GM21619 (cell line): Measurements from ENCODE around the gene HEXIM2.
"Not testable (repeated sequence)": the region's sequence is repeated elsewhere in the genome, so short reads cannot be mapped to it uniquely, and the experiment has no call there.

ENCODE experiments used
- ATAC-seq: cut with Tn5 transposase; IDR thresholded peaks from one replicate; pipeline ENCODE4 v1.9.1; 2021; ENCODE audit not compliant: unreplicated experiment

Gene HEXIM2

DNA sequence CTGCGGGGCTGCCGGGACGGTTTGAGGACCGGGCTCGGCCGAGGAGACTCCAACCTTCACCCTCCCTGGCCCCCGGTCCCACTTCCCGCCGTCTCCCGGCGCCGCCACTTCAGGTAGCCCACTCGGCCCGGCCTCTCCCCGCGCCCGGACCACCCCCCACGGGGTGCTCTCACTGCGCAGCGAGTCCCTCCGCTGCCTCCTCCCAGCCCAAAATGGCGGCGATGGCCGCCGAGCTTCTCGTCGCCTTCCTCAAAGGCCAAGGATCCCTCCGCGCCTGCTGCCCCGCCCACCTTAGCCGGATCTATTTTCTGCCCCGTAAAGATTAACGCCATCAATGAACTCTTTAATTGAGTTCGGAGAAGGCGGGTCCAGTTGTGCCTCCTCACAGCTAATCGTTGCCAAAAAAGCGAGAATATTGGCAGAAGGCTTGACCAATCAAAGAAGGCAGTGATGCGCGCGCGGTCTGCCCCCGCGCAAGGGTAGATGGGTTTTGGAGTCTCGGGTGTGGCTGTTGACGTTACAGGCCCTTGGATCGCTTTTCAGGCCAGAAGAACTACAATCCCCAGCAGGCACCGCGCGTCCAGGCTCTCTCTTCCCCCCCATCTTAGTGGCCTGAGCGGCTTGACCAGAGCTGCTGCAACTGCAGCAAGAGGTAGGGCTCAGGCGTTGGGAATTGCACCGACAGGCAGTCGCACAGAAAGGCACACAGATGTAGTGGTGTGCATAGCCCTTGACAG lies at the start of gene HEXIM2:
Gene HEXIM2 (plus strand): TSS at position 588 of the 737 bp plus-strand sequence. CDS start 919 bp downstream, outside the sequence.
- peak; percentile 81 for ATAC-seq

DNA sequence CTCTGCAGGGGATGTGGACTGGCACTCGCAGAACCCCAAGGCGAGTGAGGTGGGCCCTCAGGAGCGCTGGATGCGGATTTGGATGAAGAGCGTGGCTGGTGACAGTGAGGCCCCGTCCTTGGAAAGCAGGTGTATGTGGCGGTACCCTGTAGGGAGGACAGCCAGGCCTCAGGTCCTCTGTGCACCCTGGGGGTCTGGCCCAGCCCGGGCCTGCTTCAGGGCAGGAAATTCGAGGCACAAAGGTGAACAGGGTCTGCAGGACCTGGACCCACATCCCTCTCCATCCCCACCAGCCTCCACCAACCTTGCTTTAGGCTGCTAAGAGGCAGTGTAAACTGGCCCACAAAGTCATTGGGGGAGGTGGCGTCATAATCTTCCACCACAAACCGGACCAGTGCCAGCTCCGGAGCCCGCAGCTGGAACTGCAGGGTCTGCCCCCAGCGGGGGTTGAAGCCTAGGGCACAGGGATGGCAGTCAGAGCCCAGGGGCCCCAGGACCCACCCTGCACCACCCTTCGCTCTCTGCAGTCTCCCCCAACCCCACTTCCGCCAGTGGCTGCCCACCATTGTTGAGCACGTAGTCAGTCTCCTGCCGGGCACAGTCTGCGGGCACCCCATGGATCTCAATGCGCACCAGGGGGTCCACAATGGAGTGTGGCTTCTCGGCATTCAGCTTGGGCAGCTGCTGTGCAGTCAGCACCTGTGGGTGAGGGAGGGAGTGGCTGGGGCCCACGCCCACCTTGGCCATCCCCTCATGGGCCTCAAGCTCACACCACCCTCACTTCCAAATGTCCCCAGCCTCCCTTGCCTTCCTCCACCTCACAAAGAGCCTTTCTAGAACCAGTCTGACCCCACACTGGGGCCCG lies 48.9 kb upstream of the HEXIM2 start:
- no peak for ATAC-seq

DNA sequence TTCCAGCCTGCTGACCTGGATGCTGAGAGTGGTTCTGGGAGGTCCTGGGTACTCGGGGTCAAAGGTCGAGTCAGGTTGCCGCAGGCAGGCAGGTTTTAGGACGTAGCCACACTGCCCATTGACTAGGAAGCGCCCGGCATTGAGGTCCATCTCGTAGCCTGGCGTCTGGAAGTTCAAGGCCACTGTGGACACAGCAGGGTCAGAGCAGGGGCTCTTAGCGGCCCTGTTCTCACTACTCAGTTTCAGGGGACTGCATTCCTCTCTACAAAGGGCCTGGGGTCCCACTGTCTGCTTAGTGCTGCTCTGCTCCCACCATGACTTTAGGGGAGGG lies 48.3 kb upstream of the HEXIM2 start:
- no peak for ATAC-seq

GRCh38 chr17:45114117-45114932 lies 47.4 kb upstream of the HEXIM2 start:
- no peak for ATAC-seq

DNA sequence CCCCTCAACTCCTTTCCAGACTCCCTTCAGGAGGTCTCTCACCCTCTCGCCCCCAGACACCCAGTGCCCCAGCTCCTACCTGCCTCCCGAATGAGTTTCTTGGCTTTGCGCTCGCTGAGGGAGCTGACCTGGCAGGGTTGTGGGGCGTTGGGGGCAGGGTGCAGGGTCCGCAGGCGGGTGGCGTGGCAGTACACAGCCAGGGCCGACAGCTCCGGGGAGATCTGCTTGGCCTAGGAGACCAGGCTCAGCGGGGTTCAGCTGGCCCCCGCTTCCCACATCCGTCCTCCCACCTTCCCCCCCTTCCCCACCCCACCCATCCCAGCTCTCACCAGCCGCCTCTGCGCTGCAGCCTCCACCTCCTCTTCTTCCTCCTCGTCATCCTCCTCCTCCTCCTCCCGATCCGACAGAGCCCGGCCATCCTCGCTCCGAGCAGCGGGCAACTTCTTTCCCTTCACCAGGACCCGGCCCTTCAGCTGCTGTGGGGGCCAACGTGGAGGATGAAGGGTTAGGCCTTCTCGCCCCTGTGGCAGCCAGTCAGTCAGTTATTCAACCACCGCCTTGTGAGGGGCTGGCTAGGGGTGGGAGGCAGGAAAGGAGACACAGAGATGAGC lies 46.6 kb upstream of the HEXIM2 start:
- no peak for ATAC-seq

- no peak for ATAC-seq
Measured at GRCh38 chr17:45115871-45116270, 45.8 kb upstream of the HEXIM2 start.

- no peak for ATAC-seq
Measured at GRCh38 chr17:45116434-45117016, 45.1 kb upstream of the HEXIM2 start.

DNA sequence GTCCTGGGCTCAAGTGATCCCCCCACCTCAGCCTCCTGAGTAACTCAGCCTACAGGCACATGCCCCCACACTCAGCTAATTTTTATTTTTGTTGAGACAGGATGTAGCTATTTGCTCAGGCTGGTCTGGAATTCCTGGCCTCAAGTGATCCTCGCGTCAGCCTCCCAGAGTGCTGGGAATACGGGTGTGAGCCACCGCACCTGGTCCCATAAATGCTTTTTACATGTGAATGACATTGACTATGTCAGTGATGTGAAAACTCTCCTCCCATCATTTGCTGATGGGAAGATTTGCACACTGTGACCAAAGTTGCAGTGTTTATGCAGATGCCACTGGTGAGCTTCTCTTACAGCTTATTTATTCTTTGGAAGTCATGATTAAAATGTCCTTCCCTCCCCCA lies 44.3 kb upstream of the HEXIM2 start:
- no peak for ATAC-seq

GRCh38 chr17:45117848-45118646 lies 43.6 kb upstream of the HEXIM2 start:
- no peak for ATAC-seq

DNA sequence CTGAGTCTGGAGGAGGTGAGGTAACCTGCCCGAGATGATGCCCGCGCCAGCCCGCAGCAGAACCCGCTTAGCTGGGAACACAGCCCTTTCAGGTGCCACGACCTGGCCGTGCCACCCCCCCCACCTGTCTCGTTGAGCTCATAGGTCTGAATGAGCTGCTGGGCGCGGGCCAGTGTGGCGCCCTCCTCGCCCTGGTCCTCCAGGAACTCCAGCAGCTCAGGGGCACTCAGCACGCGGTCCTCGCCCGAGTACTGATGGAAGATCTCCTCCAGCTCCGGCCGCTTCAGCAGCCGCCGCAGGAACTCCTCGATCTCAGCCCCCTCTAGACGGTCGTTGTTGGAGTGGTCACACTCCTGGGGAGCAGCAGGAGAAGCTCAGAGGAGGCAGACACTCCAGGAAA lies 43.0 kb upstream of the HEXIM2 start:
- no peak for ATAC-seq

DNA sequence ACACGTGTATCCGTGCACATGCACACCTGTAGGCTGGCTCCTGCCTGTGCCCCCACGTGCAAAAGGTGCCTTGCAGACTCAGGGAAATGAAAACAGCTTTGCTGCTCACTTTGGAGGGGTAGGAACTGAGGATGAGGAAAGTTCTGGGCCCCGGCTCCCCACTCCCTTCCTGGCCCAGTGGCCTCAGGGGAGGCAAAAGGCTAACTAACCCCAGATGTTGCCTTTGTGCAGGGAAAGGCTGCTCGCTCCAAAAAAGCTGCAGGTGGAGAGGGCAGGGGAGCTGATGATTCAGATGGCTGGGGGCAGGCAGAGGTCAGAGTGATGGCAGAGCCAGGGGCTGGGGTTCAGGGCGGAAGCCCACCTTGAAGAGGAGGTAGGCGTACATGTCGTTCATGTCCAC lies 41.7 kb upstream of the HEXIM2 start:
- no peak for ATAC-seq

GRCh38 chr17:45120558-45120957 lies 41.1 kb upstream of the HEXIM2 start:
- no peak for ATAC-seq

- ATAC-seq: no peak
Measured at GRCh38 chr17:45121055-45121454, 40.6 kb upstream of the HEXIM2 start.

- no peak for ATAC-seq
Measured at GRCh38 chr17:45123076-45123770, 38.5 kb upstream of the HEXIM2 start.

GRCh38 chr17:45123930-45124796 lies 37.5 kb upstream of the HEXIM2 start:
- no peak for ATAC-seq

DNA sequence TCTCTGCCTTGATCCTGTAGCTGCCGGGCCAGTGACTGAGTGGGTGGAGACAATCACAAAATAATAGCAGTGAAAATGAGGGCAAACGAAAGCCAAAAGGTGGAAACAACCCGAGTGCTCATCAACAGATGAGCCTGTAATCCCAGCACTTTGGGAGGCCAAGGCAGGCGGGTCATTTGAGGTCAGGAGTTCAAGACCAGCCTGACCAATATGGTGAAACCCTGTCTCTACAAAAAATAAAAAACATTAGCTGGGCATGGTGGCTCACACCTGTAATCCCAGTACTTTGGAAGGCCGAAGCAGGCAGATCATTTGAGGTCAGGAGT lies 36.9 kb upstream of the HEXIM2 start:
- ATAC-seq: not testable (repeated sequence)

DNA sequence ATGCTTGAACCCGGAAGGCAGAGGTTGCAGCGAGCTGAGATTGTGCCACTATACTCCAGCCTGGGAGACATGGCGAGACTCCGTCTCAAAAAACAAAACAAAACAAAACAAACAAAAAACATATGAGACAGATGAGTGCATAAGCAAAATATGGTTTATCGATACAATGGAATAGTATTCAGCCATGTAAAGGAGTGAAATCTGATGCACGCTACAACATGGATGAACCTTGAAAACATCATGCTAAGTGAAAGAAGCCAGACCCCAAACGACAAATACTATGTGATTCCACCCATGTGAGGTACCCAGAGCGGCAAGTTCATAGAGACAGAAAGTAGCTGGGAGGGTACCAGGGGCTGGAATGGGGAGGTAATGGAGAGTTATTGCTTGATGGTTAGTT lies 36.2 kb upstream of the HEXIM2 start:
- ATAC-seq: no peak

DNA sequence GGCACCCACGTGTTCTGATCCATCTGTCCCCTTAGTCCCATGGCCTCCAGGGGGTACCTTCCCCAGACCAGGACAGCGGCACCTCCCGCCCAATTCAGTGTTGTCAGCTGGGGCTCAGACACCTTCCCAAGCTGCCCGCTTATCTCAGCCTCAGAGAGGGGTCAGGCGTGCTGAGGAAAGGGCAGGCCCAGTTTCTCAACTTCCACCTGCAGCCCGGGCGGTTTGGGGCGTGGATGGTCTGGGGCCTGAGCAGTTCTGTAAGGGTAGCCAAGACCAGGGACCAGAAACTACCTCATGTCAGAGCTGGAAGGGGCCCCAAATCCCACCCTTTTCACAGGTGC lies 34.5 kb upstream of the HEXIM2 start:
- ATAC-seq: no peak
